Stimulated activated CD4-positive, alpha-beta T cell treated with anti-CD3 and anti-CD28 coated beads, TNF-alpha, amount 100 ng/mL, for 48 hours (primary cell): ENCODE results near the gene SHKBP1.
A peak's percentile ranks its signal among the peaks of the same experiment; 100 is the strongest.
"Not testable (repeated sequence)": the region's sequence is repeated elsewhere in the genome, so short reads cannot be mapped to it uniquely, and the experiment has no call there.

ENCODE experiments used
- DNase-seq, 3 donors: peaks; one replicate each; pipeline ENCODE4 v3.0.0-alpha.2; 2020; ENCODE audit warnings: low read depth in 3 of 3

The SHKBP1 gene

GRCh38 chr19:40576585-40577451 is at the start of gene SHKBP1:
Gene SHKBP1, plus strand, starts transcription at chr19:40576873. Its CDS starts 27 bp downstream, at chr19:40576900.
- DNase-seq = peak; percentile 89 to 91 (median 90)

GRCh38 chr19:40528078-40528477 is 48.6 kb upstream of the SHKBP1 start:
- DNase-seq = no peak

GRCh38 chr19:40528533-40529092 is 48.1 kb upstream of the SHKBP1 start:
- DNase-seq = no peak

GRCh38 chr19:40529093-40529954 is 47.3 kb upstream of the SHKBP1 start:
- peak; percentile 78 to 88 (median 82) for DNase-seq

GRCh38 chr19:40530091-40530901 is 46.4 kb upstream of the SHKBP1 start:
- no peak for DNase-seq

- no peak for DNase-seq
These were observed 43.2 kb upstream of the SHKBP1 start for GRCh38 chr19:40533508-40533907.

- no peak for DNase-seq
These were observed 42.5 kb upstream of the SHKBP1 start for GRCh38 chr19:40534148-40534547.

GRCh38 chr19:40539070-40539469 is 37.6 kb upstream of the SHKBP1 start:
- no peak for DNase-seq

GRCh38 chr19:40542202-40542859 is 34.3 kb upstream of the SHKBP1 start:
- no peak for DNase-seq

GRCh38 chr19:40543029-40543597 is 33.6 kb upstream of the SHKBP1 start:
- no peak for DNase-seq

- DNase-seq = not testable (repeated sequence)
These were observed 30.4 kb upstream of the SHKBP1 start for GRCh38 chr19:40546153-40546841.

GRCh38 chr19:40547190-40547589 is 29.5 kb upstream of the SHKBP1 start:
- DNase-seq = not testable (repeated sequence)

GRCh38 chr19:40547836-40548235 is 28.8 kb upstream of the SHKBP1 start:
- DNase-seq = no peak

- DNase-seq = peak; percentile 41 to 68 (median 64)
These were observed 27.5 kb upstream of the SHKBP1 start for GRCh38 chr19:40549007-40549708.

GRCh38 chr19:40550951-40551350 is 25.7 kb upstream of the SHKBP1 start:
- no peak for DNase-seq

GRCh38 chr19:40552848-40553247 is 23.8 kb upstream of the SHKBP1 start:
- DNase-seq = no peak

GRCh38 chr19:40553885-40554857 is 22.5 kb upstream of the SHKBP1 start:
- DNase-seq = no peak
